B cell (primary cell): ENCODE results near the gene ZNF547.

ENCODE experiments used
- CTCF ChIP-seq: fragments of 200-600 bp; IDR thresholded peaks from one replicate; pipeline ENCODE4 v1.8.0; 2022; ENCODE audit warnings: antibody characterized with exemption, mild to moderate bottlenecking
- EZH2 ChIP-seq: IDR thresholded peaks from 2 replicates; pipeline ENCODE4 v1.6.1; 2012; ENCODE audit warnings: borderline replicate concordance, low read depth, mild to moderate bottlenecking, moderate library complexity, low read length; ENCODE audit not compliant: insufficient read depth, poor library complexity, severe bottlenecking

- TF ChIP-seq CTCF (no peak), EZH2 (no peak)
Measured at GRCh38 chr19:57351867-57352266, 11.5 kb upstream of the ZNF547 start.
